SU-DHL-6 (cell line): ENCODE data around the gene NCOA1.
"Not testable (repeated sequence)": the region's sequence is repeated elsewhere in the genome, so short reads cannot be mapped to it uniquely, and the experiment has no call there.

Source experiments
- EZH2phosphoT487 ChIP-seq: fragments of 200-600 bp; sonication (generic), shearing (Covaris generic); conservative IDR thresholded peaks from 2 replicates; pipeline ENCODE4 v1.6.1; 2018; ENCODE audit warnings: mild to moderate bottlenecking, antibody characterized with exemption, low read length, moderate library complexity, mixed read lengths
- TF ChIP-seq, protein P1 (sequence below): fragments of 200-600 bp; sonication (generic); IDR thresholded peaks from one replicate; pipeline ENCODE4 v1.5.1; 2017; ENCODE audit warnings: antibody characterized with exemption, mild to moderate bottlenecking, low read length, moderate library complexity; ENCODE audit not compliant: insufficient read depth, poor library complexity, severe bottlenecking

DNA sequence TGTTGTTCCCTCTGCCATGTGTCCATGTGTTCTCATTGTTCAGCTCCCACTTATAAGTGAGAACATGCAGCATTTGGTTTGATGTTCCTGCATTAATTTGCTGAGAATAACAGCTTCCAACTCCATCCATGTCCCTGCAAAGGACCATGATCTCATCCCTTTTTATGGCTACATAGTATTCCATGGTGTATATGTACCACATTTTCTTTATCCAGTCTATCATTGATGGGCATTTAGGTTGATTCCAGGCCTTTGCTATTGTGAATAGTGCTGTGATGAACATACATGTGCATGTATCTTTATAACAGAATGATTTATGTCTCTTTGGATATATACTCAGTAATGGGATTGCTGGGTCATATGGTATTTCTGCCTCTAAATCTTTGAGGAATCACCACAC, 187.0 kb downstream of the NCOA1 start:
- TF ChIP-seq, protein P1, sequence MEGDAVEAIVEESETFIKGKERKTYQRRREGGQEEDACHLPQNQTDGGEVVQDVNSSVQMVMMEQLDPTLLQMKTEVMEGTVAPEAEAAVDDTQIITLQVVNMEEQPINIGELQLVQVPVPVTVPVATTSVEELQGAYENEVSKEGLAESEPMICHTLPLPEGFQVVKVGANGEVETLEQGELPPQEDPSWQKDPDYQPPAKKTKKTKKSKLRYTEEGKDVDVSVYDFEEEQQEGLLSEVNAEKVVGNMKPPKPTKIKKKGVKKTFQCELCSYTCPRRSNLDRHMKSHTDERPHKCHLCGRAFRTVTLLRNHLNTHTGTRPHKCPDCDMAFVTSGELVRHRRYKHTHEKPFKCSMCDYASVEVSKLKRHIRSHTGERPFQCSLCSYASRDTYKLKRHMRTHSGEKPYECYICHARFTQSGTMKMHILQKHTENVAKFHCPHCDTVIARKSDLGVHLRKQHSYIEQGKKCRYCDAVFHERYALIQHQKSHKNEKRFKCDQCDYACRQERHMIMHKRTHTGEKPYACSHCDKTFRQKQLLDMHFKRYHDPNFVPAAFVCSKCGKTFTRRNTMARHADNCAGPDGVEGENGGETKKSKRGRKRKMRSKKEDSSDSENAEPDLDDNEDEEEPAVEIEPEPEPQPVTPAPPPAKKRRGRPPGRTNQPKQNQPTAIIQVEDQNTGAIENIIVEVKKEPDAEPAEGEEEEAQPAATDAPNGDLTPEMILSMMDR: not testable (repeated sequence)
- not testable (repeated sequence) for TF ChIP-seq EZH2phosphoT487
